IPS-NIHi7 (cell line): ENCODE data around the gene HSPA1B.
A peak's percentile ranks its signal among the peaks of the same experiment; 100 is the strongest.
"Not testable (repeated sequence)": the region's sequence is repeated elsewhere in the genome, so short reads cannot be mapped to it uniquely, and the experiment has no call there.

Experiments used
- DNase-seq: peaks from one replicate; pipeline ENCODE4 v3.0.0; 2012; ENCODE audit warnings: mixed read lengths; ENCODE audit errors: extremely low spot score

Gene HSPA1B

GRCh38 chr6:31797588-31797987 is 29.9 kb upstream of the HSPA1B start:
- no peak for DNase-seq

GRCh38 chr6:31799781-31800180 is 27.8 kb upstream of the HSPA1B start:
- DNase-seq, result no peak

- not testable (repeated sequence) for DNase-seq
These were observed 26.3 kb upstream of the HSPA1B start for GRCh38 chr6:31801031-31801927.

DNA sequence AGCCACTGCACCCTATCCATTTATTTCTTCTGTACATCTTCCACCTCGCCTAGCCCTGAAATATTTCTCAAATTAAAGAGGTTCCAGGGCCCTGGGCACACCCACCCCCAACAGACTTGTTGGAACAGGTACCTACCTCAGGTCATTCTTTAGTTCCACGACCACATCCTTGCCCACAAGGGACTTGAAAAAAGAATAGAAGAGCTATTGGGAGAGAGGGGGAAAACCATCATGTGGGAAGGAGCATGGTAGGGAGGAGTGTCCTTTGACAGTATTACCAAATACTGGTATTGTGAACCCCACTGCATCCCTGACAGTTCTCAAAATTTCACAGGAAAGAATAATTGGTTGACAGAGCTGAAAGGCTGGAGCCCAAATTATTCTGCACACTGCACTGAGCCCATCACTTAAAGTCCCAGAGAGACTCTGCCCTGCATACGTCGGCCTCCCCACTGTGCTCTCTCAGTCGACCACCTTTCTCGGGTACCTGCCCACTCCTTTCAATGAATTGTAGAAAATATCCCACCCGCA is 21.5 kb upstream of the HSPA1B start:
- DNase-seq, result no peak

GRCh38 chr6:31806470-31807272 is 20.9 kb upstream of the HSPA1B start, which contains the start of gene LSM2:
Gene LSM2 (minus strand): TSS chr6:31806966. CDS start chr6:31806757, 209 bp downstream.
- peak; percentile 99 for DNase-seq

DNA sequence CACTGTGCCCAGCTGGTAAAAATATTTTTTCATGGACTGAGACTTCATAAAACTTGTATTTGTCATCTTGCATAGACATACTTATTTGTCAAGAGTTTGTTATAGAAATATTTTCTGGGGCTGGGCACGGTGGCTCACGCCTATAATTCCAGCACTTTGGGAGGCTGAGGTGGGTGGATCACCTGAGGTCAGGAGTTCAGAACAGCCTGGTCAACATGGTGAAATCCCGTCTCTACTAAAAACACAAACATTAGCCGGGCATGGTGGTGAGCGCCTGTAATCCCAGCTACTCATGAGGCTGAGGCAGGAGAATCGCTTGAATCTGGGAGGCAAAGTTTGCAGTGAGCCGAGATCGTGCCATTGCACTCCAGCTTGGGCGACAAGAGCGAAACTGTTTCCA is 18.9 kb upstream of the HSPA1B start:
- DNase-seq, result not testable (repeated sequence)

GRCh38 chr6:31811645-31812044 is 15.9 kb upstream of the HSPA1B start:
- DNase-seq, result no peak

- DNase-seq, result no peak
These were observed 14.1 kb upstream of the HSPA1B start for GRCh38 chr6:31813465-31813849.

DNA sequence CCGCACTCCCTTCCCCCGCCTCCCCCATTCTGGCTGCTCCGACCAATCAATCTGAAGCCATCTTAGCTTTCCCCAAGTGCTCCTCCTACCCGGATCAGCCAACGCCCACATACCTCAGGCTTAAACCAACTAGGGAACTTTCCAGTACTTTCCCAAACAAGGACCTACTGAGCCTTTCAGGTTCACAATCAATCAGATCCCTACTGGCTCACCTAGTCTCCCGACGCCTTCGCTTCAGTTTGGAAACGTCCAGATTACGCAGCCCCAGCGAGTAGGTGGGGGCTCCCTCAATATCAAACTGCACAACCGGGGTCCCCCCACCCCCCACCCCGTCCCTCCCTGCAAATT is 12.9 kb upstream of the HSPA1B start:
- DNase-seq, result peak; percentile 87

DNA sequence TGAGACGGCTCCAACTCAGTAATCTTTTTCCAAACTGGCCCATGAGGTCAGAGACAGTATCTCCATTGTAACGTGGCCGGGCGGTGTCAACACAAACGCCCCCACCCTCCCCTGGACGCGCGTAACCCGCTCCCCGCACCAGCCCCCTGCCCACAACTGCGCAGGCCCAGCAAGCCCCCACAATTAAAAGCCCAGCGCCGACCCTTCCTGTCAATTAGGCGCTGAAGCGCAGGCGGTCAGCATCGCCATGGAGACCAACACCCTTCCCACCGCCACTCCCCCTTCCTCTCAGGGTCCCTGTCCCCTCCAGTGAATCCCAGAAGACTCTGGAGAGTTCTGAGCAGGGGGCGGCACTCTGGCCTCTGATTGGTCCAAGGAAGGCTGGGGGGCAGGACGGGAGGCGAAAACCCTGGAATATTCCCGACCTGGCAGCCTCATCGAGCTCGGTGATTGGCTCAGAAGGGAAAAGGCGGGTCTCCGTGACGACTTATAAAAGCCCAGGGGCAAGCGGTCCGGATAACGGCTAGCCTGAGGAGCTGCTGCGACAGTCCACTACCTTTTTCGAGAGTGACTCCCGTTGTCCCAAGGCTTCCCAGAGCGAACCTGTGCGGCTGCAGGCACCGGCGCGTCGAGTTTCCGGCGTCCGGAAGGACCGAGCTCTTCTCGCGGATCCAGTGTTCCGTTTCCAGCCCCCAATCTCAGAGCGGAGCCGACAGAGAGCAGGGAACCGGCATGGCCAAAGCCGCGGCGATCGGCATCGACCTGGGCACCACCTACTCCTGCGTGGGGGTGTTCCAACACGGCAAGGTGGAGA is 12.3 kb upstream of the HSPA1B start, which contains the start of the genes HSPA1A and HSPA1L:
Gene HSPA1A (plus strand): TSS at position 519 of the 814 bp plus-strand sequence. CDS start 214 bp downstream, at position 733.
Gene HSPA1L (minus strand): TSS at position 259 of the 814 bp plus-strand sequence. CDS start 3,311 bp downstream, outside the sequence.
- DNase-seq, result peak; percentile 79

DNA sequence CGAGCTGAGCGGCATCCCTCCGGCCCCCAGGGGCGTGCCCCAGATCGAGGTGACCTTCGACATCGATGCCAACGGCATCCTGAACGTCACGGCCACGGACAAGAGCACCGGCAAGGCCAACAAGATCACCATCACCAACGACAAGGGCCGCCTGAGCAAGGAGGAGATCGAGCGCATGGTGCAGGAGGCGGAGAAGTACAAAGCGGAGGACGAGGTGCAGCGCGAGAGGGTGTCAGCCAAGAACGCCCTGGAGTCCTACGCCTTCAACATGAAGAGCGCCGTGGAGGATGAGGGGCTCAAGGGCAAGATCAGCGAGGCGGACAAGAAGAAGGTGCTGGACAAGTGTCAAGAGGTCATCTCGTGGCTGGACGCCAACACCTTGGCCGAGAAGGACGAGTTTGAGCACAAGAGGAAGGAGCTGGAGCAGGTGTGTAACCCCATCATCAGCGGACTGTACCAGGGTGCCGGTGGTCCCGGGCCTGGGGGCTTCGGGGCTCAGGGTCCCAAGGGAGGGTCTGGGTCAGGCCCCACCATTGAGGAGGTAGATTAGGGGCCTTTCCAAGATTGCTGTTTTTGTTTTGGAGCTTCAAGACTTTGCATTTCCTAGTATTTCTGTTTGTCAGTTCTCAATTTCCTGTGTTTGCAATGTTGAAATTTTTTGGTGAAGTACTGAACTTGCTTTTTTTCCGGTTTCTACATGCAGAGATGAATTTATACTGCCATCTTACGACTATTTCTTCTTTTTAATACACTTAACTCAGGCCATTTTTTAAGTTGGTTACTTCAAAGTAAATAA is 10.2 kb upstream of the HSPA1B start:
- DNase-seq, result not testable (repeated sequence)

- DNase-seq, result not testable (repeated sequence)
These were observed 9.5 kb upstream of the HSPA1B start for GRCh38 chr6:31817929-31818511.

DNA sequence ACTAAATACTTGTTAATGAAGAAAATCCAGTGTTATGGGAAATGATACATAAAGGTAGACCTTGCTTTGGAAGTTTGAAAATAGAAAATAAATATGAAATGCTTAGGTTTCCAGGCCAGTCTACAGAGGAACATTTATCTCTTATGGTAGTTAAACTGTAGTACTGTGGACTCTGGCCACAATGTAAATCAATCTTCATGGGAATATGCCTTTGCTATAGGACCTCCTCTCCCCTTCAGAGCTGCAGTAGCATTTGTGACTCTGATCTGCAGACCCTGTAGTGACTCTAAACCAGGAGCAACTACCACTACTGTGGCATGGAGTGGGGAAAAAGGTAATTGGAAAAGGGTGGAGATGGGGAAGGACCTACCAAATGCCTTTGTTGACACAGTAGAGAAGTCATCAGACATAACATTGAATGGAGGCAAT is 7.7 kb upstream of the HSPA1B start:
- no peak for DNase-seq

DNA sequence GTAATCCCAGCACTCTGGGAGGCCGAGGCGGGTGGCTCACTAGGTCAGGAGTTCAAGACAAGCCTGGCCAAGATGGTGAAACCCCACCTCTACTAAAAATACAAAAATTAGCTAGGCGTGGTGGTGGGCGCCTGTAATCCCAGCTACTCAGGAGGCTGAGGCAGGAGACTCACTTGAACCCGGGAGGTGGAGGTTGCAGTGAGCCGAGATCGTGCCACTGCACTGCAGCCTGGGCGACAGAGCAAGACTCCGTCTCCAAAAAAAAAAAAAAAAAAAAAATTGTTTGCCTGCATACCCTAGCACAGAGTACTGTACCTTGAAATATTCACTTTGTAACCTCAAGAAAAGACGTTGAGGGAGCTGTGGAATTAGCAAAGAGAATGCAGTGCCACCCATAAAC is 7.1 kb upstream of the HSPA1B start:
- DNase-seq, result not testable (repeated sequence)

DNA sequence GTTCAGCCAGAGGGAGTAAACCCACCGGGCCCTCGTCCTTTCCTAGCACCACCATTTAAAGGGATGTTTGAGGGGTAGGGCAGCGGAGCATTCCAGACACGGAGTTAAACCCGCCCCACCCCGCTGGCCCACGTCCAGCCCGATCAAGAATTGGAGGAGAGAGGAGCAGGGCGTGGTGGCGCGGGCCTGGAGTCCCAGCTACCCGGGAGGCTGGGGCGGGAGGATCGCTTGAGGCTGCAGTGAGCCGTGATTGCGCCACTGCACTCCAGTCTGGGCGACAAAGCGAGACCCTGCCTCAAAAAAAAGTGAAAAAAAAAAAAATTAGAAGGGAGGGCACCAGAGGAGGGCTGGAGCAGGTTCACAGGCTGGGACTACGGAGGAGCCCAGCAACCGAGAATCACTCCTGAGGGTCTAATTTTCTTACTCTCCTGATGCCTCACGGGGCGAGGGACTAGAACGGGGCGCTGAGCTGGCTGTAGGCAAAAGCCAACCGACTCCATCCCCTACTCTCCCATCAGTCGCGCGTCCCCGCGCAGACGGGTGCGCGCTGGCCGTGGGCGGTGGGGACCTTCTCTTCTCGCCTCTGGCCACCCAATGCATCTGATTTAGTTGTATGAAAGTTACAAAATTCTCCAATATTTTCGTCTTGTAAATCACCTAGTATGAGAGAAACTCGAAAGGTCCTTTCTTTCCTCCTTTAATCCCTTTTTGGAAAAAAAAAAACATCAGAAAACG is 6.1 kb upstream of the HSPA1B start:
- DNase-seq, result peak; percentile 55

DNA sequence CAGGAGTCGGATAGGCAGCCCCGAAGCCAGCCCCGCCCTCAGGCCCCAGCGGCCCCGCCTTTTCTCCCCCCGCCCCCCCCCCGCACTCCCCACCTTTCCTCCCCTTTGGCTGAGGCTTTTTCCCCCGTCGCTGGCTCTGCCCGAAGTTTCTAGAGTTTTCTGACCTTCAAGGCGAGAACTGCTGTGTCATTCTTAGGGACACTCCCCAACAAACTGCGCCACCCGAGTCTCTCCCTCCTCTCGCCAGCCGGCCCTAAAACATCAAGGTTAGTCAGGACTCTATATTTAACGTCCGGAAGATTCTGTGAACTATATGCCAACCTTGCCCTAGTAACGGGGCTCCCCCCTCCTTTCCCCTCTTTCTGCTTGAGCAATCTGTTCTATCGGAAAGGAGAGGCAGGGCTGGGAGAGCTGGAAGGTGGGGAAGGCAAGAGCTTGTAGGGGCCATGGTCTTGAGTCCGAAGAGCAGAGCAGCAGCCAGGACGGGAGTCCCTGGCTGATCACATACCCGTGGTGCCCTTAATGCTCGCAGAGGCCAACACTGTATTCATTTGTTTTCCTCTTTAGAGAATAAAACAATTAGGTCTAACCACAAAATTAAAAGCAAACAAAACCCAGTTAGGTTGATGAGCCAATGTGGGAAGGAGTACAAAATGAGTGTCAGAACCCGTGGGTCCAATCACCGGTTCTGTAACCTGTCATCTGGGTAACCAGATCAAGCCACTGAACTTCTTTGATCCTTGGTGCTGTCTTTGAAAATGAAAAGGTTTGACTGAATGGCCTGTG is 5.3 kb upstream of the HSPA1B start:
- peak; percentile 61 for DNase-seq

DNA sequence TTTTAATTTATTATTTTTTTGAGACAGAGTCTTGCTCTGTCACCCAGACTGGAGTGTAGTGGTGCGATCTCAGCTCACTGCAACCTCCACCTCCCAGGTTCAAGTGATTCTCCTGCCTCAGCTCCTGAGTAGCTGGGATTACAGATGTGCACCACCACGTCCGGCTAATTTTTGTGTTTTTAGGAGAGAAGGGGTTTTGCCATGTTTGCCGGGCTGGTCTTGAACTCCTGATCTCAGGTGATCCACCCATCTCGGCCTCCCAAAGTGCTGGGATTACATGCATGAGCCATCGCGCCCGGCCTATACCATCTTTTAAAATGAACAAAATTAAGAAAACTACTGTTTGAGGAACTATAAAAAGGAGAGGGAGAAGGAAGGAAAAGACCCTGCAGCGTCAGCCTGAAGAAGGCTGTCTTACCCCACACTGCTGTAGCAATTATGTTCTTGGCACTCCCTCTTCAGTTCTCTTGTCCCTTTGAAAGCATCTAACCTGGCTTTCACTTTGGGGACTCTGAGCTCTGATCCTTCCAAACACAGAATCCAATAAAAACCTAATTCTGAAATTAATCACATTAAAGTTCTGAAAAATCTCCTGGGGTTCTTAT is 3.8 kb upstream of the HSPA1B start:
- DNase-seq, result not testable (repeated sequence)

- DNase-seq, result no peak
These were observed 2.0 kb upstream of the HSPA1B start for GRCh38 chr6:31825553-31825952.
